Uterus (tissue), 4 donors: ENCODE measurements around the gene TSPAN32. TPM values are rescaled to one million over a fixed set of nuclear protein-coding genes. Genes with fewer than 3 reads are reported as not detected.

ENCODE experiments used
- DNase-seq, 2 donors: peaks; one replicate each; pipeline ENCODE4 v3.0.0-alpha.2; 2019 to 2020
- H3K27ac ChIP-seq, 2 donors: fragments of 200-600 bp; sonication (generic); 1 replicate in 1 of 2; 2 replicates in 1 of 2; pipeline ENCODE4 v1.5.1; 2016 to 2018
- H3K27me3 ChIP-seq, 2 donors: fragments of 200-600 bp; sonication (generic); one replicate each; pipeline ENCODE4 v1.5.1; 2018 to 2019; ENCODE audit warnings: control low read depth in 1 of 2
- H3K36me3 ChIP-seq, 2 donors: fragments of 200-600 bp; sonication (generic); one replicate each; pipeline ENCODE4 v1.5.1; 2019; ENCODE audit warnings: control low read depth in 1 of 2
- H3K4me1 ChIP-seq, 2 donors: fragments of 200-600 bp; sonication (generic); one replicate each; pipeline ENCODE4 v1.5.1; 2018 to 2019; ENCODE audit warnings: control low read depth in 1 of 2
- H3K4me3 ChIP-seq, 2 donors: fragments of 200-600 bp; sonication (generic); 1 replicate in 1 of 2; 2 replicates in 1 of 2; pipeline ENCODE4 v1.5.1; 2018 to 2019; ENCODE audit warnings: mild to moderate bottlenecking in 1 of 2
- H3K9me3 ChIP-seq, 2 donors: fragments of 200-600 bp; sonication (generic); one replicate each; pipeline ENCODE4 v1.5.1; 2019; ENCODE audit warnings: control low read depth in 1 of 2
- POLR2A ChIP-seq, 2 donors: fragments of 450-650 bp; IDR thresholded peaks; one replicate each; pipeline ENCODE4 v1.6.1; 2016; ENCODE audit warnings: antibody characterized with exemption in 2 of 2, mild to moderate bottlenecking in 1 of 2, moderate library complexity in 1 of 2
- intact Hi-C: fragments of 100-400 bp; cut with DNase I; formaldehyde crosslinking; loops from one replicate; pipeline ENCODE4 v1.15.1; 2023; ENCODE audit warnings: low total_unique reads
- small RNA-seq: library from RNA; depleted of rRNA; stranded (forward); fragments of <200 nt; gene quantifications from one replicate; pipeline ENCODE3, GENCODE V24; 2016
- total RNA-seq, 4 donors: library from RNA; depleted of rRNA in 3 of 4; stranded (reverse); fragments of >200 nt in 3 of 4; gene quantifications; one replicate each; pipeline versions ENCODE4 v1.1.0 to v1.2.4, GENCODE V29; 2014 to 2023
- TF ChIP-seq, protein P1 (sequence below), 4 experiments: fragments of 200-600 bp in 2 of 4; fragments of 450-650 bp in 2 of 4; sonication (generic) in 2 of 4; IDR thresholded peaks; one replicate each; pipeline ENCODE4 v1.5.1; 2016 to 2019; ENCODE audit warnings: antibody characterized with exemption in 4 of 4, mild to moderate bottlenecking in 2 of 4, moderate library complexity in 1 of 4
- donor health status: DM: yes; HTN: yes; CAD: no.

The TSPAN32 gene
- total RNA-seq, 4 donors from 2014 or later: 2.5 to 3.3 TPM; not detected in 2

DNA sequence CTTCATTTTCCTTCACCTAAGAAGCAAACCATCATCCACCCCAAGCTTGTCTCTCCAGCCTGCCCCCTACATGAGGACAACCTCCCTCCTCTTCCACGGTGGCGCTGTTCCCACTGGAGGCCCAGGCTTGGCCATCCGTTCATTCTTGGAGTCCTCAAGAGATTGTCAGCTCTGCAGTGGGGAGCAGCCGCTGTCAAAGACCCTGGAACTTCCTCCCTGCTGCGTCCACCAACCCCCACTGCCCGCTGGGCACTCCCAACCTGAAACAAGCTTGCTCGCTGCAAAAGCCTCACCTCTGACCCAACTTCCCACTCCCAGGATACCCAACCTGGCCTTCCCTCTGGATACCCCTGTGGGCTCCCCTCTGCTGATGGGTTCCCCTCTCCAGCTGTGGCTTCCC lies 64.9 kb downstream of the TSPAN32 start:
- DNase-seq: no peak
- Histone ChIP-seq H3K4me3 (no peak overlapping the region), H3K4me1 (no peaks in the 10 kb centered on the region), H3K27ac (no peak overlapping the region), H3K27me3 (no peaks in the 10 kb centered on the region), H3K36me3 (no peaks in the 10 kb centered on the region), H3K9me3 (no peaks in the 10 kb centered on the region)
- intact Hi-C loops: no loop called here
- TF ChIP-seq, protein P1, sequence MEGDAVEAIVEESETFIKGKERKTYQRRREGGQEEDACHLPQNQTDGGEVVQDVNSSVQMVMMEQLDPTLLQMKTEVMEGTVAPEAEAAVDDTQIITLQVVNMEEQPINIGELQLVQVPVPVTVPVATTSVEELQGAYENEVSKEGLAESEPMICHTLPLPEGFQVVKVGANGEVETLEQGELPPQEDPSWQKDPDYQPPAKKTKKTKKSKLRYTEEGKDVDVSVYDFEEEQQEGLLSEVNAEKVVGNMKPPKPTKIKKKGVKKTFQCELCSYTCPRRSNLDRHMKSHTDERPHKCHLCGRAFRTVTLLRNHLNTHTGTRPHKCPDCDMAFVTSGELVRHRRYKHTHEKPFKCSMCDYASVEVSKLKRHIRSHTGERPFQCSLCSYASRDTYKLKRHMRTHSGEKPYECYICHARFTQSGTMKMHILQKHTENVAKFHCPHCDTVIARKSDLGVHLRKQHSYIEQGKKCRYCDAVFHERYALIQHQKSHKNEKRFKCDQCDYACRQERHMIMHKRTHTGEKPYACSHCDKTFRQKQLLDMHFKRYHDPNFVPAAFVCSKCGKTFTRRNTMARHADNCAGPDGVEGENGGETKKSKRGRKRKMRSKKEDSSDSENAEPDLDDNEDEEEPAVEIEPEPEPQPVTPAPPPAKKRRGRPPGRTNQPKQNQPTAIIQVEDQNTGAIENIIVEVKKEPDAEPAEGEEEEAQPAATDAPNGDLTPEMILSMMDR (IDR thresholded peaks at IDR 0.05): no peak

DNA sequence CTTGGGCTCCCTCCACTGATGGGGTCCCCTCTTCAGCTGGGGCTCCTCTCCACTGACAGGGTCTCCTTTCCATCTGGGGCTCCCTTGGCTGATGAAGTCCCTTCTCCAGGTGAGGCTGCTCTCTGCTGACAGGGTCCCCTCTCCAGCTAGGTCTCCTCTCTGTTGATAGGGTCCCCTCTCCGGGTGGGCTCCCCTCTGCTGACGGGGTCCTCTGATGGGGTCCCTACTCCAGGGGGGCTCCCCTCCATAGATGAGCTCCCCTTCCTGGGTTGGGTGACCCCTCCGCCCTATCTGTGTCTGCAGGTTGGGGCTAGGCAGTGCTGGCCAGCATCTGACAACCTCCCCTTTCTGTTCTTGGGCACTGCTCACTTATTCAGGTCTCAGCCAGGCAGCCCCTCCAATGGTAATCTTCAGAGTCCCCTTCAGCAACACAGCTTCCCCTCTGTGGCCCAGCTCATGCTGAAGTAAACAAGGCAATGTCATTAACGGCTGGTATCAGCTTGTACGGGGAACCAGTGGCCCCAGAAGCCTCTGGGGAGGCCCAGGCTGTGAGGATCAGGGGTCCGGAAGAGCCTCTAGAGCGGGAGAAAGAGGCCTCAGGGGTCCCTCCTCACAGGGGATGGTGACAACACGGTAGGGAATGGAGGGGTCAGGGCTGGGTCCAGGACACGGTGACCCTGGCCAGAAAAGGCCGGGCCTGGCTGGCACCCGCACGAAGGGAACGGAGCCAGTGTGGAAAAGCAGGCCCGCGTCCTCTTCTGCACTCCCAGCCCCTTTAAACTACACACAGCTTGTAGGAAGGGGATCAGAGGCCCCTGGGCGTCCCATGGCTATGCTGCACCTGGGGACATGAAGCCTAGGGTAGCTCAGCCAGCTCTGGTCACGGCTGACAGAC lies 65.7 kb downstream of the TSPAN32 start:
- TF ChIP-seq, protein P1 (IDR thresholded peaks at IDR 0.05): no peak
- no peak for TF ChIP-seq POLR2A (IDR thresholded peaks at IDR 0.05)
- H3K36me3 ChIP-seq: no peaks in the 10 kb centered on the region
- H3K9me3 ChIP-seq: no peaks in the 10 kb centered on the region
- no peak overlapping the region for H3K4me3 ChIP-seq
- H3K27ac ChIP-seq: no peak overlapping the region
- no peaks in the 10 kb centered on the region for H3K27me3 ChIP-seq
- no peak for DNase-seq
- intact Hi-C loops: no loop called here
- H3K4me1 ChIP-seq: no peaks in the 10 kb centered on the region

Small RNA genes within 50 kb of the gene (small RNA-seq; reads per million reads assigned to genes)
- not detected for gene RNU6-878P

Other genes starting within 250 kb of the TSPAN32 start
- 100 to 1,000 TPM in 3 of 4 donors, 10 to 100 TPM in 1; 54.1 to 347 (median 188) TPM for gene IGF2, start 162.6 kb upstream of the TSPAN32 start, total RNA-seq
- gene INS, start 140.8 kb upstream of the TSPAN32 start, total RNA-seq: not detected
- 1 to 10 TPM in 1 of 4 donors, under 1 TPM in 1, not detected in 2; 0.37 to 1.3 TPM for gene TH, start 130.2 kb upstream of the TSPAN32 start, total RNA-seq
- 1 to 10 TPM in 3 of 4 donors, not detected in 1; 1.0 to 1.6 (median 1.5) TPM for gene ASCL2, start 31.4 kb upstream of the TSPAN32 start, total RNA-seq
- 1 to 10 TPM in 2 of 4 donors, not detected in 2; 1.7 to 1.8 TPM for gene C11orf21, start 95 bp upstream of the TSPAN32 start, total RNA-seq
- 100 to 1,000 TPM; 394 to 852 (median 626) TPM for gene CD81, start 75.3 kb downstream of the TSPAN32 start, total RNA-seq
- 10 to 100 TPM; 11.0 to 66.5 (median 26.2) TPM for gene TSSC4, start 98.7 kb downstream of the TSPAN32 start, total RNA-seq
- under 1 TPM in 1 of 4 donors, not detected in 3; 0.21 TPM for gene TRPM5, start 142.5 kb downstream of the TSPAN32 start, total RNA-seq
- 10 to 100 TPM in 1 of 4 donors, 1 to 10 TPM in 3; 2.6 to 10.4 (median 5.4) TPM for gene KCNQ1, start 143.0 kb downstream of the TSPAN32 start, total RNA-seq